ENCODE results near the gene HSD17B3. TPM values are rescaled to one million over a fixed set of nuclear protein-coding genes. Genes with fewer than 3 reads are reported as not detected.

The HSD17B3 gene
- total and polyA plus RNA-seq, 2 donors (not counting 1 experiment from before 2014, with no cell fraction given): not detected

- Mint-ChIP-seq H3K27me3 (peaks cover 32% of the 10 kb centered on the region), H3K27ac (no peak overlapping the region), H3K4me1 (no peaks in the 10 kb centered on the region), H3K4me3 (no peak overlapping the region), H3K9me3 (ENCODE audit: insufficient read depth) (peaks cover 3% of the 10 kb centered on the region)
- Histone ChIP-seq H3K27me3 (replicated peaks in 1 of 4; ENCODE audit: control extremely low read depth in 1 of 4, control insufficient read depth in 3 of 4, insufficient read depth in 4 of 4, low read length in 3 of 4) (peaks cover 0 to 5% (median 0%) of the 10 kb centered on the region in 4 experiments), H2AFZ (ENCODE audit: insufficient read depth, low read depth, low read length, poor library complexity, severe bottlenecking) (no peak overlapping the region), H3K27ac (ENCODE audit: low read length in 2 of 2) (no peak overlapping the region), H3K36me3 (replicated peaks in 1 of 2; ENCODE audit: control extremely low read depth in 1 of 2, control insufficient read depth in 1 of 2, extremely low read depth in 1 of 2, insufficient read depth in 2 of 2, low read length in 1 of 2) (no peaks in the 10 kb centered on the region), H3K4me2 (replicated peaks; ENCODE audit: low read depth, low read length, poor library complexity, severe bottlenecking) (no peak overlapping the region), H3K4me3 (ENCODE audit: control extremely low read depth in 1 of 5, extremely low read depth in 1 of 5, insufficient read depth in 1 of 5, low read depth in 2 of 5, low read length in 4 of 5) (no peak overlapping the region), H3K79me2 (ENCODE audit: control insufficient read depth, insufficient read depth, low read length) (no peaks in the 10 kb centered on the region), H3K9me3 (ENCODE audit: control extremely low read depth in 1 of 3, control insufficient read depth in 2 of 3, insufficient read depth in 1 of 3, low read length in 2 of 3) (peaks cover 0 to 19% (median 5%) of the 10 kb centered on the region in 3 donors), H3K4me1 (ENCODE audit: control insufficient read depth in 2 of 2, insufficient read depth in 2 of 2, low read length in 2 of 2) (no peaks in the 10 kb centered on the region), H3K9ac (ENCODE audit: low read length) (no peak overlapping the region), H4K20me1 (ENCODE audit: control insufficient read depth, insufficient read depth, low read length, poor library complexity, severe bottlenecking) (no peaks in the 10 kb centered on the region)
- ATAC-seq (ENCODE audit: low read depth): no peak
- TF ChIP-seq CTCF (IDR thresholded peaks at IDR 0.05): no peak
- no peak for TF ChIP-seq EZH2 (IDR thresholded peaks at IDR 0.05; ENCODE audit: borderline replicate concordance, insufficient read depth, low read depth, low read length, poor library complexity, severe bottlenecking)
- ChIA-PET CTCF (no interaction called here), POLR2A (no interaction called here)
- WGBS (ENCODE audit: insufficient coverage): 62% methylated on average over 18 of the region's 18 CpGs
- intact Hi-C loops (cut with micrococcal nuclease): no loop called here
- DNase-seq: no peak
Measured at GRCh38 chr9:96186591-96187011, 115.4 kb downstream of the HSD17B3 start.

- Mint-ChIP-seq H3K27ac (no peak overlapping the region), H3K4me1 (no peaks in the 10 kb centered on the region), H3K4me3 (no peak overlapping the region), H3K9me3 (ENCODE audit: insufficient read depth) (no peaks in the 10 kb centered on the region), H3K27me3 (peaks cover 34% of the 10 kb centered on the region)
- no peak overlapping the region for H3K4me2 ChIP-seq (replicated peaks; ENCODE audit: low read depth, low read length, poor library complexity, severe bottlenecking)
- no peaks in the 10 kb centered on the region for H4K20me1 ChIP-seq (ENCODE audit: control insufficient read depth, insufficient read depth, low read length, poor library complexity, severe bottlenecking)
- WGBS (ENCODE audit: insufficient coverage): 83% methylated on average over 2 of the region's 2 CpGs
- H3K9me3 ChIP-seq (ENCODE audit: control extremely low read depth in 1 of 3, control insufficient read depth in 2 of 3, insufficient read depth in 1 of 3, low read length in 2 of 3): peaks cover 0 to 19% (median 5%) of the 10 kb centered on the region in 3 donors
- ChIA-PET POLR2A (no interaction called here), CTCF (no interaction called here)
- DNase-seq (no peak), ATAC-seq (ENCODE audit: low read depth) (no peak)
- intact Hi-C loops (cut with micrococcal nuclease): no loop called here
- H3K4me1 ChIP-seq (ENCODE audit: control insufficient read depth in 2 of 2, insufficient read depth in 2 of 2, low read length in 2 of 2): no peaks in the 10 kb centered on the region
- TF ChIP-seq CTCF (IDR thresholded peaks at IDR 0.05): no peak
- TF ChIP-seq EZH2 (IDR thresholded peaks at IDR 0.05; ENCODE audit: borderline replicate concordance, insufficient read depth, low read depth, low read length, poor library complexity, severe bottlenecking): no peak
- H3K27me3 ChIP-seq (replicated peaks in 1 of 4; ENCODE audit: control extremely low read depth in 1 of 4, control insufficient read depth in 3 of 4, insufficient read depth in 4 of 4, low read length in 3 of 4): peaks cover 0 to 5% (median 0%) of the 10 kb centered on the region in 4 experiments
- H2AFZ ChIP-seq (ENCODE audit: insufficient read depth, low read depth, low read length, poor library complexity, severe bottlenecking): no peak overlapping the region
- no peaks in the 10 kb centered on the region for H3K79me2 ChIP-seq (ENCODE audit: control insufficient read depth, insufficient read depth, low read length)
- H3K9ac ChIP-seq (ENCODE audit: low read length): no peak overlapping the region
- no peaks in the 10 kb centered on the region for H3K36me3 ChIP-seq (replicated peaks in 1 of 2; ENCODE audit: control extremely low read depth in 1 of 2, control insufficient read depth in 1 of 2, extremely low read depth in 1 of 2, insufficient read depth in 2 of 2, low read length in 1 of 2)
- H3K4me3 ChIP-seq (ENCODE audit: control extremely low read depth in 1 of 5, extremely low read depth in 1 of 5, insufficient read depth in 1 of 5, low read depth in 2 of 5, low read length in 4 of 5): no peak overlapping the region
- H3K27ac ChIP-seq (ENCODE audit: low read length in 2 of 2): no peak overlapping the region
Measured at GRCh38 chr9:96185518-96186156, 116.3 kb downstream of the HSD17B3 start.

All from B cell (primary cell).